ENCODE data around the gene SPAG4.

SPAG4 gene

GRCh38 chr20:35599776-35600120 is 15.9 kb upstream of the SPAG4 start:
- no peak for DNase-seq (ENCODE audit: low spot score)

GRCh38 chr20:35600176-35600992 is 15.2 kb upstream of the SPAG4 start:
- DNase-seq (ENCODE audit: low spot score) = peak; percentile 24

DNA sequence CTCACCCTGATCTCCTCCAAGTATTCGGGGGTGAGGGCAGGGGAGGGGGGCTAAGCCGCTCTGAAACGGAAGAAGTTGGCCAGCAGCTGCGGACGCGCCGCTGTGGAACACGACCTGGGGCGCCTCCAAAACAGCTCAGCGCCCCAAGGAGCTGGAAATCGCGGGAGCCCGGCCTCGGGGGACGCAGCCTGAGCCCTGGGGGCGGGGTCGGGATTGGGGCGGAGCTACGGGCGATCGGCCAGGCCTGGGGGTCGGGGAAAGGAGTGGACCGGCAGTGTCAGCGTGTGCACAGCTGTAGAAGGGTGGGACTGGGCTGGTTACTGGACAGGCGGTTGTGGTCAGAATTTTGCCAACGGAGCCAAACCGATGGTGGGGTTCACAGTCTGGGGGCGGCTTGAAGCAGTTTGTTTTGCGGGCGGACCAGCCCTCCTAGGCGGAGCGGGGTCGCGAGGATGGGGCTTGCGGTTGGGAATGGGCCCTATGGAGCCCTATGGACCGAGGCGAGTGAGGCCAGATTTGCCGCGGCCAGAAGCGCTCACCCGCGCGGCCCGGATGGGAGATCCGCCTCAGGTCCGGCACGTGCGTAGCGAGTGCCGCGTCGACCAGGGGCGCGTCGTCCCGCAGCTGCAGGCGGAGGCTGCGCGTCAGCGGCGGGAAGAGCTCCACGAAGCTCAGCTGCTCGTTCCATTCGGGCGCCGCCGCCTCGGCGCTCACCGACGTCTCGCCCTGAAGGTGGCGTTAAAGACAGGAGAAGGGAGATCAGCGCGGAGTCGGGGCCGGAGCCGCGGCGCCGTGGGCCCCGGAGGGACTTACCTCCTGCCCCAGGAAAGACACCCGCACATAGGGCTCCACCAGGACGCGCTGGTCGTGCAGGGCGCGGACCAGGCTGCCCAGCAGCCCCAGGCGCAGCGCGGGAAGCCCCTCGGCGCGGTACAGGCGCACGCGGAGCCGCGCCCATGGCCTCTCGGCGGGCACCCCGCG is 14.3 kb upstream of the SPAG4 start:
- peak; percentile 82 for DNase-seq (ENCODE audit: low spot score)

DNA sequence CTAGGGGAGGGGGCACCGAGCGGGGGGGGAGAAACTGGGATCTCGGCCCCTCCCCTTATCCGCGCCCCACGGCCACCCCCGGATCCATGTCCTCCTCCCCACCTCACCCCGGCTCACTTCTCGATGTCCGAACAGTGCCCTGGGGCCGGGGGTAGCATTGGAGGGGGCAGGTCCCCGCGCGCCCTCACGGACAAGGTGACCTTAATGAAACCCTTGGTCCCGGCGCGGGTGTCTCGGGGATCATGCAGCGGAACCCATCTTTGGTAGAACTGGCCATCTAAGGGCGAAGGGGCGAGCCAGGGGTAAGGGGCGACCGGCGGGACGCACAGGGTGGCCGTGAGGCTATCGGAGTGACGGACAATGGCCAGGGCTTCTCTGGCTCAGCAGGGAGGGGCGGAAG is 13.6 kb upstream of the SPAG4 start:
- no peak for DNase-seq (ENCODE audit: low spot score)

GRCh38 chr20:35602851-35603495 is 12.7 kb upstream of the SPAG4 start:
- no peak for DNase-seq (ENCODE audit: low spot score)

GRCh38 chr20:35603695-35604448 is 11.8 kb upstream of the SPAG4 start:
- DNase-seq (ENCODE audit: low spot score) = no peak

DNA sequence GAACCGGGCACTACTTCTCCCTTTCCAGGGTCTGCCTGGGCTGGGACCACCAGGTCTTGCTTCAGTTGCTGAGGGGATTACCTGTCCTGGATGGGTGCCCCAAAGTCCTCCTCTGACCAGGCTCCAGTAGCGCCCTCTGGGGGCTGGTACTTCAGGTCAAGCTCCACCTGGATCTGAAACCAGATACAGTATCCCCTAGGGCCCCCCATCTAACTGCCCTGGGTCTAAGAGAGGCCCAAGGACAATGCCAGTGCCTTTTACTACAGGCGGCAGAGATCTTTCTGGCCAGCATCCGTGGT is 11.2 kb upstream of the SPAG4 start:
- DNase-seq (ENCODE audit: low spot score) = no peak

GRCh38 chr20:35606127-35606526 is 9.5 kb upstream of the SPAG4 start:
- DNase-seq (ENCODE audit: low spot score) = no peak

DNA sequence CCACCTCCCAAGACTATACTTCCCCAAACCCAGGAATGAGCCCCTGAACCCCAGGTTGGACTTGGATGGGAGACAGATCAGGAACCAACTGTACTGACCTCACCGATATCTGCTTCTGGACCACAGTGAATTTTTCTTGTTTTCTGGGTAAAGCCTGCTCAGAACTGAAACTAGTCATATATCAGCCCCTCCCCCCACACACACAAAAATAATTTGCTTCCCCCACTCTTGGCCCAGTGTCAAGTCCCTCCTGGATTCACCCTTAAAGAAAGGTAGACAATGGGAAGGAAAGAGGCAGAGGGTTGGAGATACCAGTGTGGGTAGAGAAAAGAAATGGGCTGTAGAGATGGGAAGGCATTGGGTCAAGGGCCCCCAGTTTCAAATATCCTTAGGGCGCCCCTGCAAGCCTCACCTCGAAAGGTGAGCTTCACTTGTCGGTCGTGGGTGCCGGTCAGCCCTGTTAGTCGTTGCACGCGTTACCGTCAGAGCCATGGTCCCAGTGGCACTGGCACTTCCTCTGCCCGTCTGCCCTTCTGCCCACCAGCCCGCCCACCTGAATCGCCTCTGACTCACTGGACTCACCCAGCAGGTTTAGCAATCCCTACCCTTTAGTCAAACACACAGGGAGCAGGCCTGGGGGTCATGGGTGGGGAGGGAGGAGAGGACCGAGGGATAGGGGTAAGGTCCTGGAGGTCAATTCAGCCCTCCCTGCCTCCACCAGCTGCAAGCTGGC is 8.5 kb upstream of the SPAG4 start:
- no peak for DNase-seq (ENCODE audit: low spot score)

DNA sequence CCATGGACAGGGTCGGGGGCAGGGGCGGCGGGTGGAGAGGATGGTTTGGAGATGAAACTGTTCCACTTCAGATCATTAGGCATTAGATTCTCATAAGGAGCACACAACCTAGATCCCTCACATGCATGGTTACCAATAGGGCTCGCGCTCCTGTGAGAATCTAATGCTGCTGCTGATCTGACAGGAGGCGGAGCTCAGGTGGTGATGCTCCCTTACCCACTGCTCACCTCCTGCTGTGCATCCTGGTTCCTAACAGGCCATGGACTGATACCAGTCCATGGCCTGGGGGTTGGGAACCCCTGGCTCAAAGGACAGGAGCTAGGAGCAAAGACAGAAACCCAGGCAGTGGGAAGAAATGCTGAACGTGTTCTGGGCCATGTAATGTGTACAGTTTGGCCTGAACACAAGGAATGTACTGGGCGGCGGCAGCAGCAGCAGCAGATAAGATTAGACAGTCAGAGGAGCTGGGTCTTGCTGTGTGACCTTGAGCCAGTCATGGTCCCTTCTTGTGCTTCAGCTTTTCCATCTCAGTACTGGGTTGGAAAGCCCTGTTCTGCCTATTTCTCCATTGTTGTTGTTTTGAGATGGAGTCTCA is 4.7 kb upstream of the SPAG4 start:
- no peak for DNase-seq (ENCODE audit: low spot score)

- no peak for DNase-seq (ENCODE audit: low spot score)
Measured at GRCh38 chr20:35611482-35611881, 4.1 kb upstream of the SPAG4 start.

DNA sequence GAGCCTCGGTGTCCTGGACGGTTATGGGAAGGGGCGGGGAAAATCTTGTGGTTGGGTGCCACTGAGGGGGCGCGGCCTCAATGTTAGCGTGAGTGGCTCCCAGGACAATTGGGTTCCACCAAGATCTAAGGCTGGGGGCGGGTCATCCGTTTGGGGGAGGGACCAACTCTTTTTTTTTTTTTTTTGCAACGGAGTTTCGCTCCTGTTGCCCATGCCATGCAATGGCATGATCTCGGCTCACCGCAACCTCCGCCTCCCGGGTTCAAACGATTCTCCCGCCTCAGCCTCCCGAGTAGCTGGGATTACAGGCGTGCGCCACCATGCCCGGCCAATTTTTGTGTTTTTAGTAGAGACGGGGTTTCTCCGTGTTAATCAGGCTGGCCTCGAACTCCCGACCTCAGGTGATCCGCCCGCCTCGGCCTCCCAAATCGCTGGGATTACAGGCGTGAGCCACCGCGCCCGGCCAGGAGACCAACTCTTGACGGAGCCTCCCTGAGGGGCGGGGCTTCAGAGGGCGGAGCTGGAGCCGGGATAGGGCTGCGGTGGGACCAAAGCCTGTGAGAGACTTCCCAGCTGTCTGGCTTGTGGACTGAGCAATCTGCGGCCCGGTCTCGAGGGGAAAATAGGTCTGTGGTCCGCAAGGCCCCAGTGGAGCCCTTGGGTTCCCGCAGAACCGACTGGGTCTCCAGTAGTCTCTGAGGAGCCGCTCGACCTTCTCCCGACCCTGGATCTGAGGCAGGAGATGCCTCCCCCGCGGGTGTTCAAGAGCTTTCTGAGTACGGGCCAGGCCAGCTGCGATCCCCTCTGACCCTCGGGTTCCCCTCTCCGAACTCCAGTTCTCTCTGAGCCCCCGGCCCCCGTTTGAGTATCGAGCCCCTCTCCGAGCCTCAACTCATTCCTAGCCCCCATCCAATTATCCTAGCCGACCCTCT is 1.1 kb downstream of the SPAG4 start:
- peak; percentile 63 for DNase-seq (ENCODE audit: low spot score)

GRCh38 chr20:35617397-35618262 is 2.0 kb downstream of the SPAG4 start:
- no peak for DNase-seq (ENCODE audit: low spot score)

- DNase-seq (ENCODE audit: low spot score) = no peak
Measured at GRCh38 chr20:35618263-35619131, 2.9 kb downstream of the SPAG4 start.

DNA sequence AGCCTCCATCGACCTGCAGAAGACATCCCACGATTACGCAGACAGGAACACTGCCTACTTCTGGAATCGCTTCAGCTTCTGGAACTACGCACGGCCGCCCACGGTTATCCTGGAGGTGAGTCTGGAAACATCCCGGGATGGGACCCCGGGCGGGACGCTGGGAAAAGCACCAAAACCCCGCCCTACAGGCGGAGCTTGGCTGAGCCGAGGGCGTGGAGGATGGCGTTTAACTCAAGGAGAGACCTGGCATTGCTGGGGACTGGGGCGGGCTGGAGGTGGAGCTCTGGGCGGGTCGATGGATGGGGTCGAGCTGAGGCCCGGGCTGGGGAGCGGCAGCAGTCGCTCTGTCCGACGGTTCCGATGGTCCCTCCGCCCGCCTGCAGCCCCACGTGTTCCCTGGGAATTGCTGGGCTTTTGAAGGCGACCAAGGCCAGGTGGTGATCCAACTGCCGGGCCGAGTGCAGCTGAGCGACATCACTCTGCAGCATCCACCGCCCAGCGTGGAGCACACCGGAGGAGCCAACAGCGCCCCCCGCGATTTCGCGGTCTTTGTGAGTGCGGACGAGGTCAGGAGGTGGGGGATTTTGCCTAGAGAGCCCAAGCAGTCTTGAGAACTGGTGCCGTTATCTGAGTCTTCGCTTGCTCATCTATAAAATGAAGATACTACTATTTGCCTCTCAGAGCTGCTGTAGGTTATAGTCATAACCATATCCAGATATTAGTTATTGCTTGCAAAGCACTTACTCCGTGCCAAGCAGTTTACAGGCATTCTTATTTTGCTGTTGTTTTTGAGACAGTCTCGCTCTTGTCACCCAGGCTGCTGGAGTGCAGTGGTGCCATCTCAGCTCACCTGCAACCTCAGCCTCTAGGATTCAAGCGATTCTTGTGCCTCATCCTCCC is 3.8 kb downstream of the SPAG4 start:
- peak; percentile 90 for DNase-seq (ENCODE audit: low spot score)

GRCh38 chr20:35620818-35621559 is 5.4 kb downstream of the SPAG4 start:
- no peak for DNase-seq (ENCODE audit: low spot score)

Data from D341Med (cell line).